Epithelial cell of esophagus (primary cell): ENCODE data around the gene STK32B.

Experiments
- DNase-seq: peaks from one replicate; pipeline ENCODE4 v3.0.0; 2010; ENCODE audit warnings: low read depth
- H3K4me3 ChIP-seq: 2 replicates; pipeline ENCODE4 v1.5.1; 2011; ENCODE audit warnings: mild to moderate bottlenecking, low read length, control low read depth
- CTCF ChIP-seq: IDR thresholded peaks from 2 replicates; pipeline ENCODE4 v1.5.1; 2011; ENCODE audit warnings: low read depth, mild to moderate bottlenecking, low read length, control low read depth, inconsistent platforms; ENCODE audit not compliant: insufficient read depth; ENCODE audit errors: missing control alignments

STK32B gene

GRCh38 chr4:5462254-5462835 lies 411.1 kb downstream of the STK32B start:
- no peak overlapping the region for H3K4me3 ChIP-seq
- no peak for TF ChIP-seq CTCF
- DNase-seq = no peak

GRCh38 chr4:5462896-5463295 lies 411.6 kb downstream of the STK32B start:
- DNase-seq = no peak
- TF ChIP-seq CTCF = no peak
- H3K4me3 ChIP-seq = no peak overlapping the region

GRCh38 chr4:5463361-5463760 lies 412.1 kb downstream of the STK32B start:
- no peak for DNase-seq
- no peak for TF ChIP-seq CTCF
- H3K4me3 ChIP-seq = no peak overlapping the region

DNA sequence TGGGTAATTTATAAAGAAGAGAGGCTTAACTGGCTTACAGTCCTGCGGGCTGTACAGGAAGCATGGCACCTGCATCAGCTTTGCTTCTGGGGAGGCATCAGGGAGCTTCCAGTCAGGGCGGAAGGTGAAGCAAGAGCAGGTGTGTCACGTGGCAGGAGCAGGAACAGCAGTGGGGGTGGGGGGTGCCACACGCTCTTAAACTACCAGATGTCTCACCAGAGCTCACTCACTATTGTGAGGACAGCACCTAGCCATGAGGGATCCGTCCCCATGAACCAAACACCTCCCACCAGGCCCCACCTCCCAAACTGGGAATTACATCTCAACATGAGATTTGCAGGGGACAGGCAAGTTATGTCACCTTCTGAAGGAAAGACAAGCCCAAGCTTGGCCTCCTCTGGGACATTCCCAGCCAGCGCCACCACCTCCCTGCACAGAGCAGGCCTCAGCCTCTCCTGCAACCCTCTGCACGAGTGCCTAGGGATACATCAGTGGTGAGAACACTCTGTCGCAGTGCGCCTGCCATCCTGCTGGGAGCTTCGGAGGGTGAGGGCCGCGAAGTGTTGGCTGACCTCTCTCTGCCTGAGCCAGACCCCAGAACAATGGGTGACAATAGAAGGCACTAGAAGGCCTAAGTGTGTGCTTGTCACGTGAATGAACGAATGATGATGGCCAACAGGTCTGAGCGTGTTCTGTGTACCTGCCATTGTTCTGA lies 412.8 kb downstream of the STK32B start:
- no peak overlapping the region for H3K4me3 ChIP-seq
- TF ChIP-seq CTCF = no peak
- DNase-seq = no peak

DNA sequence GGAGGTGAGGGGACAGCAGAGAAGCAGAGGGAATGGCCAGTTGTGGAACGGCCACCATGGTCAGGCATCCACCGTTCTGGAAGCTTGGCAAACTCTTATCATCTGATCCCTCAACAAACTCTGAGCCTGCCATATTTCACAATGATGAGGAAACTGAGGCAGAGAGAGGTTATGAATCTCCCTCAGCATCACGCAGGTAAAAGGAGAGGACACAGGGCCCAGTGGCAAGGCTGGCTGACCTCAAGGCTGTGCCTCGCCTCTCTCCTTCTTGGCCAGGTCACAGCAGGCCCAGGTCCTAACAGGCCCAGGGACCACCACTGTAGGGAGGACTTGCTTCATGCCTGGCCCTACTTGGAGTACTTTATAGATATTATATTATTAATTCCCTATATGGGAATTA lies 414.2 kb downstream of the STK32B start:
- no peak for TF ChIP-seq CTCF
- no peak overlapping the region for H3K4me3 ChIP-seq
- DNase-seq = no peak

DNA sequence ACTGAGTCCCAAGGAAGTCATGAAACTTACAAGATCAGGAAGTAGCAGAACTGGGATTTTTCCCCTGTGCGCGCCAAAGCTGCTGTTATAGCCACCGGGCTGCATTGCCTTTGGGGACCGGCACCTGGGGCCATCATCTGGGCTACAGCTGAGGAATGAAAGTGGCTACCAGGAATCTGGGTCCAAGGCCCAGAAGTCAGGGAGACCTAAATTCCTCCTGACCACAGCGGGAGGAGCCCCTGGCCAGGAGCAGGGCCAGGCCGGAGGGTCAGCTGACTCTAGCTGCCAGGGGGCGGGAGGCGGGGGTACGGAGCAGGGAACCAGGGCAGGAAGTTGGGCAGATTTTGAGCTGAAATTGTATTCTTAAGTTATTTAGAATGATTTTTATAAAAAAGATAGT lies 414.7 kb downstream of the STK32B start:
- DNase-seq = no peak
- TF ChIP-seq CTCF = no peak
- no peak overlapping the region for H3K4me3 ChIP-seq

DNA sequence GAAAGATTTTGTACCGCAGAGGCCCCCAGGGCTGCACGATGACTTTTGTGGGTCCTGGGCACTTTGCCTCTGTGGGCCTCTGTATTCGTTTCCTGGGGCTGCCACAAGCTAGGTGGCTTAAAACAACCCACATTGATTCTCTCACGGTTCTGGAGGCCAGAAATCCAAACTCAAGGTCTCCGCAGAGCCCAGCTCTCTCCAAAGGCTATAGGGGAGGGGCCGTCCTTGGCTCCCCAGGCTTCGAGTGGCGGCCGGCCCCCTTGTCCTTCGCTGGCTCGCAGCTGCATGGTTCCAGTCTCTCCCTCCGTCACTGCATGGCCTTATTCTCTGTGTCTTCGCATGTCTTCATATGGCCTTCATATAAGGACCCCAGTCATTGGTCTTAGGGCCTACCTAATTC lies 415.8 kb downstream of the STK32B start:
- TF ChIP-seq CTCF = no peak
- DNase-seq = no peak
- no peak overlapping the region for H3K4me3 ChIP-seq
